ENCODE data around the gene ANXA2.

- TF ChIP-seq POLR2A (IDR thresholded peaks at IDR 0.05; ENCODE audit: low read depth, low read length) (no peak), TAF1 (IDR thresholded peaks at IDR 0.05; ENCODE audit: borderline replicate concordance, low read depth, low read length) (no peak)
Observed at GRCh38 chr15:60442763-60443162, 45.0 kb upstream of the ANXA2 start.

Data from GM12892 (cell line).